HG03575 (cell line): Measurements from ENCODE around the gene PRND.

Source experiments
- ATAC-seq: cut with Tn5 transposase; IDR thresholded peaks from one replicate; pipeline ENCODE4 v1.9.1; 2021; ENCODE audit not compliant: unreplicated experiment, insufficient number of reproducible peaks, low FRiP score; ENCODE audit errors: extremely low read depth

Gene PRND

GRCh38 chr20:4721719-4722118, at the start of gene PRND:
Gene PRND (plus strand): TSS chr20:4721909. CDS start chr20:4724552, 2,643 bp downstream.
- ATAC-seq: no peak

- ATAC-seq: no peak
Observed at GRCh38 chr20:4672948-4673347, 48.8 kb upstream of the PRND start.

- ATAC-seq: no peak
Observed at GRCh38 chr20:4673371-4674001, 48.2 kb upstream of the PRND start.

- ATAC-seq: no peak
Observed at GRCh38 chr20:4674672-4675071, 47.0 kb upstream of the PRND start.

- ATAC-seq: no peak
Observed at GRCh38 chr20:4677846-4678245, 43.9 kb upstream of the PRND start.

- no peak for ATAC-seq
Observed at GRCh38 chr20:4681401-4681800, 40.3 kb upstream of the PRND start.

- no peak for ATAC-seq
Observed at GRCh38 chr20:4681991-4682401, 39.7 kb upstream of the PRND start.

- ATAC-seq: no peak
Observed at GRCh38 chr20:4682682-4683081, 39.0 kb upstream of the PRND start.

GRCh38 chr20:4683261-4683660, 38.4 kb upstream of the PRND start:
- no peak for ATAC-seq

- no peak for ATAC-seq
Observed at GRCh38 chr20:4684837-4685413, 36.8 kb upstream of the PRND start.

GRCh38 chr20:4685923-4686221, 35.8 kb upstream of the PRND start:
- no peak for ATAC-seq

GRCh38 chr20:4688305-4688704, 33.4 kb upstream of the PRND start:
- no peak for ATAC-seq

- ATAC-seq: no peak
Observed at GRCh38 chr20:4689220-4689619, 32.5 kb upstream of the PRND start.

- no peak for ATAC-seq
Observed at GRCh38 chr20:4691753-4692152, 30.0 kb upstream of the PRND start.

GRCh38 chr20:4694076-4694475, 27.6 kb upstream of the PRND start:
- ATAC-seq: no peak

- no peak for ATAC-seq
Observed at GRCh38 chr20:4697189-4697830, 24.4 kb upstream of the PRND start.

GRCh38 chr20:4697831-4698221, 23.9 kb upstream of the PRND start:
- ATAC-seq: no peak

- no peak for ATAC-seq
Observed at GRCh38 chr20:4699216-4699615, 22.5 kb upstream of the PRND start.

- ATAC-seq: no peak
Observed at GRCh38 chr20:4699957-4700356, 21.8 kb upstream of the PRND start.

- no peak for ATAC-seq
Observed at GRCh38 chr20:4702562-4703280, 19.0 kb upstream of the PRND start.
